GM12878 (cell line): ENCODE data around the gene RALGAPA1.

Source experiments
- CEBPZ ChIP-seq: fragments of 150-350 bp; IDR thresholded peaks from 2 replicates; pipeline ENCODE4 v1.6.1; 2016; ENCODE audit warnings: low read depth, low read length
- CHD4 ChIP-seq: fragments of 200-600 bp; sonication (generic); IDR thresholded peaks from 2 replicates; pipeline ENCODE4 v1.6.1; 2016; ENCODE audit warnings: mild to moderate bottlenecking
- CTCF ChIP-seq, 3 experiments: IDR thresholded peaks in 2 of 3; conservative IDR thresholded peaks in 1 of 3; 2 replicates each; pipeline ENCODE4 v1.5.1; 2011; ENCODE audit warnings: low read depth in 3 of 3, low read length in 3 of 3, mild to moderate bottlenecking in 3 of 3, control low read depth in 2 of 3, moderate library complexity in 2 of 3, inconsistent platforms in 1 of 3, mixed read lengths in 1 of 3; ENCODE audit not compliant: control insufficient read depth in 2 of 3, insufficient read depth in 1 of 3; ENCODE audit errors: extremely low read depth in 1 of 3
- POLR2AphosphoS5 ChIP-seq: IDR thresholded peaks from 2 replicates; pipeline ENCODE4 v1.6.1; 2011; ENCODE audit warnings: mild to moderate bottlenecking, low read length, inconsistent platforms
- YY1 ChIP-seq: IDR thresholded peaks from 2 replicates; pipeline ENCODE4 v1.6.1; 2011; ENCODE audit warnings: low read depth, mild to moderate bottlenecking, low read length

- TF ChIP-seq CHD4 (no peak), CEBPZ (no peak), YY1 (no peak), POLR2AphosphoS5 (no peak), CTCF (IDR thresholded peaks at IDR 0.05 in 2 of 3, conservative IDR thresholded peaks at IDR 0.05 in 1 of 3; ENCODE audit: control insufficient read depth in 2 of 3, extremely low read depth in 1 of 3, insufficient read depth in 1 of 3, low read depth in 3 of 3, low read length in 3 of 3) (no peak)
Observed at GRCh38 chr14:35761922-35762321, 47.2 kb downstream of the RALGAPA1 start.
